GM21786 (cell line): ENCODE data around the gene OTOGL.
"Not testable (repeated sequence)": the region's sequence is repeated elsewhere in the genome, so short reads cannot be mapped to it uniquely, and the experiment has no call there.

Experiments
- ATAC-seq: cut with Tn5 transposase; IDR thresholded peaks from one replicate; pipeline ENCODE4 v1.9.1; 2021; ENCODE audit not compliant: unreplicated experiment

OTOGL gene

DNA sequence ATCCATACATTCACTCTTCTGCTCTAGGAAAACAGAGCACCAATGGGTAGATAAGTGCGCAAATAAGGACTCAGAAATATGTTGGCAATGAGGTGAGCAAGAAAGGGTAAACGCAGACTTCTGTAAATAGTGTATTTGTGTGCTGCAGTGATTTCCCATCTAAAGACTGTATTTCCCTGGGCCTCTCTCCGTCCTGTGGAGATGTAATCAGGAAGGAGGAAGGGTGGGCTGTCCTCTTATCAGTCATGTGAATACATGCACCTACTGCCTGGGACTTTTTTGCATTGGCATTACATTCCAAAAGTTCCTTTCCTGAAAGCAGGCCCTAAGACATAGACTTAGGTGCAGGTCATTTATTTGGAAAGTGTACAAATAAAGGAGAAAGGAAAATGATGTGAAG, 114.5 kb downstream of the OTOGL start:
- ATAC-seq = no peak

DNA sequence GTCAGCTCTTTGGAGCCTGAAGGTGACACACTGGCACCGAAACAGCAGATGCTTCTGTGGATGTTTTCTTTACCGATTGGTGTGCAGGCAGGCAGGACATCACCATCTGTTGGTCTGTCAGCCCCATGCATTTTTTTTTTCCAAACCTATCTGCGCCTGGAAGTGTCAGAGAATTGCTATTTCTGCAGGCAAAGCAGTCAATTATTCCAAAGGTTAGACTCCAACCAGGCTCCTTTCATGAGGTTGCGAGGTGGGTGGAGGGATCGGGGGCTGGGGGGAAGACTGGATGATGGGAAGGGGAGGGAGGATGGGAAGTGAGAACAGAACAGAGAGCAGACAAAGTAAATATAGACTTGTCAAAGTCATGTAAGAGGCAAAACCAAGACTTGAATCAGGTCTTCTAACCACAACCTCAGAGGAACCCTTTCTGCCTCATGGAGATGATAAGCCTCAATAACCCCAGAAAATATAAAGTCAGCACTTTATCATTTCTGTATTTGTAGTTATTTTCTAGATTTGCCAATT, 117.7 kb downstream of the OTOGL start:
- ATAC-seq = peak; percentile 72

DNA sequence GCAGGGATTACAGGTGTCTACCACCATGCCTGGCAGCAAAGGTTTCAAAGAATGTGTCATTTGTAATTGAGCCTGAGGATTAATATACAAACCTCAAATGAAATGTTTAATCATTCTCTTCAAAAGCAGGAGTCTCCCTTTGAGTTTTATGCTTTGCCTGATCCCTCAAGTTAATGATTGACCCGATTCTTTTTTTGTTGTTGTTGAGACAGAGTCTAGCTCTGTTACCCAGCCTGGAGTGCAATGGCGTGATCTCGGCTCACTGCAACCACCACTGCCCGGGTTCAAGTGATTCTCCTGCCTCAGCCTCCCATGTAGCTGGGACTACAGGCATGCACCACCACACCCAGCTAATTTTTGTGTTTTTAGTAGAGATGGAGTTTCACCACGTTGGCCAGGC, 119.6 kb downstream of the OTOGL start:
- not testable (repeated sequence) for ATAC-seq

DNA sequence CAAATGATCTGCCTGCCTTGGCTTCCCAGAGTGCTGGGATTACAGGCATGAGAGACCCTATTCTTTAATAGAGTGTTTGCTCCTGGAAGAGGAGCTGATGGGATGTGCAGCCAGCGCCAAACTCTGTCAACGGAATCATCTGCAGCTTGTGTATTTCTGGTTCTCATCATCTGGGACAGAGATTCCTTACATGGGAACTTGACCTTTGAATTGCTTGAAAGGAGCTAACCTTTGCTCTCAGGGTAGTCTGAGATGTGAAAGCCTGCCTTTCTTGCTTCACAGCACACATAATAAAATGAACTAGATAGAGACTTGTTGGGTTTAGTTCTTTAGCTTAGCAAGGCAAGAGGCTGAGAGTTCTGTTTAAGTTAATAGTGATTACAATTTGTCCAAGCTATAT, 120.0 kb downstream of the OTOGL start:
- ATAC-seq = no peak

DNA sequence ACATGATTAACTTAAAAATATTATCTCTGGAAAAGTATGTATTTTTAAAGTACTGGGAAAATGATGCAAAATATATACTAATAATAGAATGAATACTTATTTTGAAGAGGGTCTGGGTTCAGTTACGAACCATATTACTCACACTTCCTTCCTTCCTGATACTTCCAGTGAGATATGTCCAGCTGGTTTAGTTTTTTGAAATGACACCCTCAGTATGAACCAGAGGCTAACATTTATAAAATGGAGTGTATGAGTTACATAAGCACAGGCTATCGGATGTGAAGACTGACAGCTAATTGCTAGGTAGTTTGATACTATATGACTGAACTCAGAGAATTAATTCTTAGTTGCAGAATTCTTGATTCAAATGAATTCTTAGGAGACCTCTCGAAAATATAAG, 122.9 kb downstream of the OTOGL start:
- ATAC-seq = no peak

DNA sequence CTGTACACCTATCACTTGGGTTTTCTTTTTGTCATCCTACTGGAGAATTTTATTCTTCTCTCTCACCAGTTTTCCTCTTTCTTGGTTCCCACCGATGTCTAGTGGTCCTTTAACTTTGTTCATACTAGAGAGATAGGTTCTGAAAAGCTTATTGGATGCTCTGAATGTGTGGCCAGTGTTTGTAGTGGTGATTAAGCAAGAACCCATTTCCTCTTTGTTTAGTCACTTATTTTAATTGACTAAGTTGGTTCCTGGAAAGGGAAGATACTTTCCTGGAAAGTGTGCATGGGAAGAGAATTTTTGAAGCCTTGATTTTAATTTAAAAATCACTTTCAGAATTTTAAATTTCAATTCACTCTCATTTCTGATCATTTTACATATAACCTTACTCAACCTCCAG, 127.2 kb downstream of the OTOGL start:
- no peak for ATAC-seq

DNA sequence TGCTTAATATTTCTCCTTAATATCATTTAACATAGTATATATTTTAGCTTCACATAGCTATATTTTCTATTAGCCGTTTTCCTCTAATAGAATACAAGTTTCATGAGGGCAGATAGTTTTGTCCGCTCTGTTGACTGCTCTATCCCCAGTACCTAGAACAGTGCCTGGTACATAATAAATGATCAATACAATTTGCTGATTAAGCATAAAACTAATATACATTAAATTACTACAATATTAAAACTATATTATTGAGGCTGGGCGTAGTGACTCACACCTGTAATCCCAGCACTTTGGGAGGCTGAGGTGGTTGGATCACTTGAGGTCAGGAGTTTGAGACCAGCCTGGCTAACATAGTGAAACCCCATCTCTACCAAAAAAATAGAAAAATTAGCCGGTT, 128.6 kb downstream of the OTOGL start:
- ATAC-seq = not testable (repeated sequence)

DNA sequence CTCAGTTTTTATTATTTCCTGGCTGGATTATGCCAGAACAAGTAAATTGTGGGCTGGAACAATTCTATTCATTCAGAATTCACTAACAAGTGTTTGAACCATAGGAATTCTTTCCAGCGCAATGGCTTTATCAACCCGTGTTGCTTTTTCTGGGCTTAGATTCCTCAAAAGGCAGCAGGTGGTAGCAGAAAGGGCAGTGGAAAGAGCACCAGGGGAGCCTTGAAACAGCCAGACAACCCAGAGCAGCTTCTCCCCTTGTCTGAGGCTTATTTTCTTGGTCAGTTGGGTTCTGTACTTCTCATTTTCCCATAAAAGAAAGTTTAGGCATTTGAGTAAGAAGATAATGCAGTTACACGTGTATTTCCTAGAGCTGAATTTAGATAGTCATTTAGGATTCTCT, 130.7 kb downstream of the OTOGL start:
- ATAC-seq = no peak

DNA sequence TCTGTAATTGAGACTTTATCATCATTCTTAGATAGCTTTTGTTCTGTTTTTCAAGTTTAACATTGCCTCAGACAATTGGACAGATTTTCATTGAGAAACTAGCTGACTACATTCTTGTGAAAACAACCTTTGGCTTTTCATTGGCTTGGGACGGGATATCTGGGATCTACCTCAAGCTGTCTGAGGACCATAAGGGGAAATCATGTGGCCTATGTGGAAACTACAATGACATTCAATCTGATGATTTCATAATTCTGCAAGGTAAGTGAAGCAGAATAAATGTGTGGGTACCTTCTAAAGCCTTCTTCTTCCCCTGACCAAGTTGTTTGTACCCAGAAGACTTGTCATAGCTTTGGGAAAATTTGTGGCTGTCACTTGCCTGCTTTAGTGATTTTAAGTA, 133.5 kb downstream of the OTOGL start:
- no peak for ATAC-seq

DNA sequence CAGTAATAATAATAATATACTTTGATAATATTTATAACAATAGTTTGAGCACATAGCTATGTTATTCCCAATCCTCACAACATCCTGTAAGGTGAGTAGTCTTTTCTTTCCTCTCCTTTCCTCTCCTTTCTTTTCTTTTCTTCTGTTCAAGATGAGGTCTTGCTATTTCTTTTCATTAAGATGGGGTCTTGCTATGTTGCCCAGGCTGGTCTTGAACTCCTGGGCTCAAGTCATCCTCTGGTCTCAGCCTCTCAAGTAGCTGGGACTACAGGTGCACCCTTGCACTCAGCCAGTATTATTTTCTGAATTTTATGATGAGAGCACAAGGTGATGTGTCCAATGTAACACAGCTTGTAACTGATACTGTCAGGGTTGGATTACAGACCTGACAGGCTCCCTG, 134.6 kb downstream of the OTOGL start:
- no peak for ATAC-seq

DNA sequence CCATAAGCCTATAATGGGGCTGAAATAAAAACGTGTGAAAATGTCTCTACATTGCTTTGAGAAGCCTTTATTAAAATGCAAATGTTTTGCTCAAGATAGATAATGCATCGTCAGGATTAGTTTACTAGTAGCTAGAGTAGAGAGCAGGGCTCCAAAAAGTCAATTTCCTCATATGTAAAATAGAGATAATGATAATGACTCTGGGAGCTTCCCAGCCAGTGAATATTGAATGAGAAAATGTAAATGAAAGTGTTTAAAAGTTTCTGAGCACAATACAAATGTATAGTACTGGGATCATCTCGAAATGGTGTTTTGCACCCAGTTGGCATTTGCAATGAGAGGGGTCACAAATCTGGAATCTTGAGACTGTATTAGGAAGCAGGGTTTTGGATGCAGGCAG, 135.3 kb downstream of the OTOGL start:
- no peak for ATAC-seq

DNA sequence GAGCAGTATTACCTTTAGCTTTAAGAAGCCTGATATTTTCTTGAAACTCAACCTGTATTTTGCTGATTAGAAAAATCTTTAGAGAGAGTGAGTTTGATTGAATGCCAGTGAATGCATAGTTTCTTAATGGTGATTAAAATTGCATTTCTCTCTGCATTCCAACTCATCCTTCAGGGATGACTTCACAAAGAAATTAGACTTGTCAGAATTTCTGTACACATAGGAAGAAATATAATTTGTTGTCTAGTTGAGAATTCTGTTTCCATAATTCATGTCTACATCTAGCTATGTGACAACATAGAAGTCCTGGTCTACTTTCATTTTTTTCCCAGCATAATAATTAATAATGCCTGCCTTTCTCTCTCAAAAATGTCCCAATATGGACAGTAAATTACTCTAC, 136.6 kb downstream of the OTOGL start:
- ATAC-seq = no peak

DNA sequence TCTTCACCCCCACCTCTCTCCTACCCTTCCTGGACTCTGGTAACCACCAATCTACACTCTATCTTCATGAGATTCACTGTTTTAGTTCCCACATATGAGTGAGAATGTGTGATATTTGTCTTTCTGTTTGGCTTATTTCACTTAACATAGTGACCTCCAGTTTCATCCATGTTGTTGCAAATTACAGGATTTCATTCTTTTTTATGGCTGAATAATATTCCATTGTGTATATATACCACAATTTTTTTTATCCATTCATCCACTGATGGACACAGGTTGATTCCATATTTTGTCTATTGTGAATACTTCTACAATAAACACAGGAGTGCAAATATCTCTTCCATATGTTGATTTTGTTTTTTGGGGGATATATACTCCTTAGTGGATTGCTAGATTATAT, 140.5 kb downstream of the OTOGL start:
- ATAC-seq = no peak

DNA sequence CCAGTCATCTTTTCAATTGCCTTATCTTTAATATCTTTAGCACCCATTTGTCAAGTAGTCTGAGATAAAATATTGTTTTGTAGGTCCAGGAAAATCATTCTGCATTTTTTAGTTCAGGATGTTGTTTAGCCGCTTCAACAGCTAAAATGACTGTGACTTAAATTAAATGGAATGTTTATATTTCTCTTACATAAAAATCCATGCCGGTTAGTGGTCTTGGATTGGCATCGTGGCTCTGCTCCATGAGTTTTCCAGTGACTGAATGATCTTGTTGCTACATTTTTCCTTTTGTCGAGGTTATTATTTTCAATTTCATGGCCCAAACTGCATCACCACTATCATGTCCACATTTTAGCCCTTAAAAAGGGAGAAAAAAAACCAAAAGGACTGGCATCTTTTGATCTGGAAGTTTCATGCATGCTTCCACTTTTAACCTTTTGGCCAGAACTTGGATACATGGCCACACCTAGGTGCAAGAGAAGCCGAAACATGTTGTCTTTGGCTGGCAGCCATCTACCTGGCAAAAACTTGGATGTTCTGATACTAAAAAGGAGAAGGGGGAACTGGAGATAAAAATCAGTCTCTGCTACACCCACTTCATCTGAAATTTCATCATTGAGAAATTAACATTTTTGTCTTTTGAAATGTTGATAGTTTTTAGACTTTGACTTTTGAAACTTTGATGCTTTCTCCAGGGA, 142.4 kb downstream of the OTOGL start:
- no peak for ATAC-seq

DNA sequence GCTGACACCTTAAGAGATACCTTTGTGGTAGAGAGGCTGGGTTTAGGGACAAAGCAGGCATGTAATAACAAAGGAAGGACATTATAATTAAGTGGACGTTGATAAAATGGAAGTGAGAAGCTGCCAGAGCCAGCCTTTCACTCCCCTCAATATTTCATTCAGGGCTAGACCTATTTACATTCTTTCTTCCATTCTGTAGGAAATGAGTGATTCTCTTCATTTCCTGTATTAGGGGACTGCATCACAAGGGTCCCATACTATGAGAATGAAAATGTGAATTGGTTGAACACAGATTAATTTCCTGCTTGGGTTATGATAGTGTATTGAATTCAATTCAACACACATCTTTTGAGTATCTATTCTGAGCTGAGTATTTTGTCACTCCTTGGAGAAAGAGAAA, 143.0 kb downstream of the OTOGL start:
- no peak for ATAC-seq

DNA sequence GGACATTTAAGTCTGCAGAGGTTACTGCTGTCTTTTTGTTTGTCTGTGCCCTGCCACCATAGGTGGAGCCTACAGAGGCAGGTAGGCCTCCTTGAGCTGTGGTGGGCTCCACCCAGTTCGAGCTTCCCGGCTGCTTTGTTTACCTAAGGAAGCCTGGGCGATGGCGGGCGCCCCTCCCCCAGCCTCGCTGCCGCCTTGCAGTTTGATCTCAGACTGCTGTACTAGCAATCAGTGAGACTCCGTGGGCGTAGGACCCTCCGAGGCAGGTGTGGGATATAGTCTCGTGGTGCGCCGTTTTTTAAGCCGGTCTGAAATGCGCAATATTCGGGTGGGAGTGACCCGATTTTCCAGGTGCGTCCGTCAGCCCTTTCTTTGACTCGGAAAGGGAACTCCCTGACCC, 150.2 kb downstream of the OTOGL start:
- not testable (repeated sequence) for ATAC-seq

DNA sequence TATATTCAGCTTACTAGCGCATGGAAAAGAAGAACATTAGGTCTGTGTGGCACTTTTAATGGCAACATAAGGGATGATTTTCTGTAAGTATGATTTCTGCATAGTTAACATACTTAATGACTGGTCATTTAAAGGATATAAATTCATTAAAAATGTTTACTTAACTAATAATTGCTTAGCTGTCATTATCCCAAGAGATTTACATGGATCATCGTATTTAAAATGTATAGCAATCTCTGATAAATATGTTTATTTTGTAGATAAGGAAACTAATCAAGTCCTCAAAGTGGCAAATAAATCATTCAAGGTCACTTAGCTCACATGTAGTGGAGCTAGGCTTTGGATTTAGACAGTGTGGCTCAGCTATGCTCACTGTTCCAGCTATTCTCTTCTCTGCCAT, 158.6 kb downstream of the OTOGL start:
- ATAC-seq = no peak

DNA sequence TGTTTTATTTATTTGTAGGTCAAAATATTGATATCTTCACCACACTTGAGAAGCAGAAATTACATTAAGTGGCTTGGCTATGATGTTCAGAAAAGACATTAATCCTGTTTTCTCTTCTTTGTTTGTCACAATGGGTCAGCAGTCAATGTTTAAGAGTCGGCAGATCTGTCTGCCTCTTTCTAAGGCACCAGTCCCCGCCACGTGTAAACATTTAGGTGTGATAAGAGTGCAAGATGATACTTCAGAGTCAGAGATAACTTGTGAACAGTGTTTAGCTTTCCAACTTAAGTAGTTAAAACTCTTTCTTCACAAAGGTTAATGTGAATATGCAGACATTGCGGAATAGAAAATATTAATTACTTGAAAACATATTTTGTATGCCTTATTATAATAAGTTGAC, 160.9 kb downstream of the OTOGL start:
- no peak for ATAC-seq

DNA sequence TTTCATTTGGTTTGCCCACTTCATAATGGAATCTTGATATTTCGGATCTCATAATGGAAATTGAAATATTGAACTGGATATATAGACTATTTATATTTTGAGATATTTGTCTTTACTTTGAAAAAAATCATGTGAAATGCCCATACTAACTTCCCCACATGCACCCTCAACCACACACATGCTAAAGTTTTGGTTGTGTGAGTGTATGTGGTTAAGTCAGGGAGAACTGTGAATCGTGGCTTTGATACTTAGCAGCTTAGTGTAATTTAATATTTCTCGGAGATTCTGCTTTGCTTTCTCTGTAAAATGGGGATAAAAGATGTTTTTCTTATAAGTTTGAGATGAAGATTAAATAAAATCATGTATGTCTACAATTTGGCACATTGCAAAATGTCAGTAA, 162.1 kb downstream of the OTOGL start:
- no peak for ATAC-seq

DNA sequence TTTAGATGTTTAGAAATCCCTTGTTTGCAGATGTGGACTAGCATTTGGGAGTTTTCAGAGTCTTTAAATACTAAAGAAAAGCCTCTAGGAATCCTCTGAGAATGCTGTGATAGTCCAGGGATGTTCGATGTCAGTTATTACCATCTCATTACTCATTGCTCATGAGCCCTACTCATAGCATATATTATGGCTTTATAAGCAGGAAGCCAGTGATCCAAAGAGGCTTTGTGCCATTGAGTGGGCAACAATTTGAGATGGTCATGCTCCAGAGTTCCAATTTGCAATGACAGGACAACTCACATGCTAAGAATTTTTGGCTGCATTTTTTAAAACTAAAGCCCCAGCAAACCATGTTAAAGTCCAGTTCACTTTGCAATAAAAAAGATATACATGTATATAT, 163.0 kb downstream of the OTOGL start:
- no peak for ATAC-seq

DNA sequence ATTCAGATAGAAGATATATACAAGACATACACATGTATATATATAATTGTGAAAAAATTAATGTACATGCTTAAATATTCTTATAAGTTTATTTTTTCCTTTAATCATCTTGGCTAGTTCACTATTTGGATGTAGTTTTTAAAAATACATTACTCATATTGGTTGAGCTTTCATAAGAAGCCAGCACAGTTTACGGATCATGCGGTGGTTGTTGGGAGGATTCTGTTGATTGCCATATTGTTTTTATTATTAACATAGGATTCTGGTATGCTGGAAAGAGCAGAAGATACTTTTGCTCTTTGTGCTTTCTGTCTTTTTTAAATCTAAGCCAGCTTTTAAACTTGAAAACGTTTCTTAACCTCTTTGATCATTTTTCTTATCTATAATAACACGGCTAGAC, 163.4 kb downstream of the OTOGL start:
- ATAC-seq = no peak

DNA sequence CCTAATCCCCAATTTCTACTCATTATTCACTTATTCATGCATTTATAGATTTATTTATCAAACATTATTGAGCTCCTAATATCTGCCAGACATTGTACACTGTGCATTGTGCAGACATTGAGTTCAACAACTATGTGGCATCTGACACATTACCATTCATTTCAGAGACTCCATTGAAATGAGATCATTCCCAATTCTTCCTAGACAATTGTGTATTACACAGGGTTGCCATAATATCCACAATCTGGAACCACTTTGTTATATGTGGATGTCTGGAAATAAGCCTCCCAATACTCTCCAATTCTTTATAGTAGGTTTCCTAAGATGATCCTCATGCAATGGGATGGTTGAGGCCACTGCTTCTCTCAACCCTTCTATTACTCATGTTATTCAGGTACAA, 165.0 kb downstream of the OTOGL start:
- ATAC-seq = no peak

DNA sequence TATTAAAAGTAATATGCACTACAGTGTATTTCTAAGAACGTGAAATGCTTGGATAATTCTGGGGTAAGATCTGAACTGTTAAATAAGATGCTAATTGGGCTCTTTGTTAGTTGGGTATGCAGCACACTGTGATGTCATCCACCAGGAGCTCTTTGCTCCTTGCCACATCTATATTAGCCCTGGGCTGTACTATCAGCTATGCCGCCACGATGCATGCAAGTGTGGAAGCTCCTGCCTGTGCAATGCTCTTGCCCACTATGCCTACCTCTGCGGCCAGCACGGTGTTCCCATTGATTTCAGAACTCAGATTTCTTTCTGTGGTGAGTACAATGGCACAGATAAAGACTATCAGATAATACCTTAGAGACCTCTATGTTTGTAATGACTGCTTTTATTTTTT, 165.6 kb downstream of the OTOGL start:
- ATAC-seq = no peak
